BE2C (cell line): Measurements from ENCODE around the gene MAP3K13.

ENCODE experiments used
- DNase-seq: peaks from one replicate; pipeline ENCODE4 v3.0.0-alpha.2; 2020
- H3K27me3 ChIP-seq: fragments of 250-450 bp; sonication (Bioruptor Pico); 2 replicates; pipeline ENCODE4 v1.5.1; 2020; ENCODE audit warnings: mild to moderate bottlenecking
- H3K36me3 ChIP-seq: fragments of 250-450 bp; sonication (Bioruptor Pico); 2 replicates; pipeline ENCODE4 v1.5.1; 2020; ENCODE audit warnings: mild to moderate bottlenecking
- H3K4me1 ChIP-seq: fragments of 250-450 bp; sonication (Bioruptor Pico); 2 replicates; pipeline ENCODE4 v1.5.1; 2020
- H3K4me3 ChIP-seq: 2 replicates; pipeline ENCODE4 v1.5.1; 2011; ENCODE audit warnings: low read depth, low read length
- H3K9me3 ChIP-seq: fragments of 250-450 bp; sonication (Bioruptor Pico); 2 replicates; pipeline ENCODE4 v1.5.1; 2020
- TF ChIP-seq, protein P1 (sequence below): IDR thresholded peaks from 2 replicates; pipeline ENCODE4 v1.5.1; 2012; ENCODE audit warnings: mild to moderate bottlenecking, low read depth, low read length

MAP3K13 gene

GRCh38 chr3:185400866-185401265, 37.9 kb downstream of the MAP3K13 start:
- Histone ChIP-seq H3K9me3 (no peaks in the 10 kb centered on the region), H3K36me3 (no peaks in the 10 kb centered on the region), H3K4me1 (peaks cover 39% of the 10 kb centered on the region), H3K27me3 (no peaks in the 10 kb centered on the region), H3K4me3 (no peak overlapping the region)
- DNase-seq, result no peak
- TF ChIP-seq, protein P1, sequence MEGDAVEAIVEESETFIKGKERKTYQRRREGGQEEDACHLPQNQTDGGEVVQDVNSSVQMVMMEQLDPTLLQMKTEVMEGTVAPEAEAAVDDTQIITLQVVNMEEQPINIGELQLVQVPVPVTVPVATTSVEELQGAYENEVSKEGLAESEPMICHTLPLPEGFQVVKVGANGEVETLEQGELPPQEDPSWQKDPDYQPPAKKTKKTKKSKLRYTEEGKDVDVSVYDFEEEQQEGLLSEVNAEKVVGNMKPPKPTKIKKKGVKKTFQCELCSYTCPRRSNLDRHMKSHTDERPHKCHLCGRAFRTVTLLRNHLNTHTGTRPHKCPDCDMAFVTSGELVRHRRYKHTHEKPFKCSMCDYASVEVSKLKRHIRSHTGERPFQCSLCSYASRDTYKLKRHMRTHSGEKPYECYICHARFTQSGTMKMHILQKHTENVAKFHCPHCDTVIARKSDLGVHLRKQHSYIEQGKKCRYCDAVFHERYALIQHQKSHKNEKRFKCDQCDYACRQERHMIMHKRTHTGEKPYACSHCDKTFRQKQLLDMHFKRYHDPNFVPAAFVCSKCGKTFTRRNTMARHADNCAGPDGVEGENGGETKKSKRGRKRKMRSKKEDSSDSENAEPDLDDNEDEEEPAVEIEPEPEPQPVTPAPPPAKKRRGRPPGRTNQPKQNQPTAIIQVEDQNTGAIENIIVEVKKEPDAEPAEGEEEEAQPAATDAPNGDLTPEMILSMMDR, result no peak

DNA sequence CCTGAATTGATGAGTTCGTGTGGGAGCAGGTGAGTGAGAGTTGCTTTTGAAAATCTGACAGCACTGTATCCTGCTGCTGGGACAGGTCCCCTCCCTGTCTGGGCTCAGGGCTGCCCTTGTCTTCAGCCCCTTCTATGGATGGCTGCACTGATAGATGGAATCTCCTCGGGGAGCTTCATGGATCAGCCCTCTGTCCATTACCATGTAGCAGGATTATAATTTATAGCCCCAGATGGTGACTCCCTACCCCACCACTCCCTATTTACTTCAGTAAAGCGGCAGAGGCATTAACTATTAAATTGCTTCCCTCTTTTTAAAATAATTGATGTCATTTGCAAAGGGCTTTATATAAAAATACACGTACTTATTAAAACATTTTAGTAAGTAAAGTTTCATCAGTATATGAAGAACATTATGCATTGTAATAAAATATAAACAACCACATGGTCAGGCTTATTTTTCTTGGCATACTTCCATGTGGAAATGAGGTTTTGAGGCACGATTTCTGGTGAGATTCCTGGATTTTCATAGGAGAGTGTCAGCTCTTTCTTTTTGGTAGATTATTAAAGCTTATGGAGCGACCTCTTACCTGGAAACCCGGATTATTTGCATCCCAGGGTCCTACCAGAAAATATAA, 38.5 kb downstream of the MAP3K13 start:
- Histone ChIP-seq H3K4me1 (peaks cover 38% of the 10 kb centered on the region), H3K9me3 (no peaks in the 10 kb centered on the region), H3K36me3 (no peaks in the 10 kb centered on the region), H3K4me3 (peak overlapping the region; percentile 3; the same call in 1 of the 2 replicates), H3K27me3 (no peaks in the 10 kb centered on the region)
- DNase-seq, result peak; percentile 77
- TF ChIP-seq, protein P1, result no peak

GRCh38 chr3:185402561-185402960, 39.6 kb downstream of the MAP3K13 start:
- DNase-seq, result peak; percentile 62
- Histone ChIP-seq H3K4me1 (peaks cover 29% of the 10 kb centered on the region), H3K4me3 (peak overlapping the region; percentile 6; the same call in 1 of the 2 replicates), H3K9me3 (no peaks in the 10 kb centered on the region), H3K27me3 (no peaks in the 10 kb centered on the region), H3K36me3 (no peaks in the 10 kb centered on the region)
- TF ChIP-seq, protein P1, result no peak

DNA sequence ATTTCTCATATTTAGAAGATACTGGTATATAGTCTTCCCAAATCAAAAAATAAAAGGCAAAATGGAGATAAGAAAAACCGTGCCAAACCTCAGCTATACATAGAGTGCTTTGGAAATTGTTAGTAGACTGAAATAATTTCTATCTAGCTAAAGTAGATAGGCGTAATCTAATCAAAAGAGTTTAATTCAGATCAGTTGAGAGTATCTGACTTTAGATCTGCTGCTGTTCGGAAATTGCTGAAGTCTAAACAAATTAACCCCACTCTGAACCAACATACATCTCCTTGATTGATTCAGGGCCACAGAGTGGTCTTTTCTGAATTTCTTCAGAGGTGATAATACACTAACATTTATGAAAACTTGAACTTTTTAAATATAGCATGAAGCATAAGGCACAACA, 40.1 kb downstream of the MAP3K13 start:
- no peak for DNase-seq
- TF ChIP-seq, protein P1, result no peak

DNA sequence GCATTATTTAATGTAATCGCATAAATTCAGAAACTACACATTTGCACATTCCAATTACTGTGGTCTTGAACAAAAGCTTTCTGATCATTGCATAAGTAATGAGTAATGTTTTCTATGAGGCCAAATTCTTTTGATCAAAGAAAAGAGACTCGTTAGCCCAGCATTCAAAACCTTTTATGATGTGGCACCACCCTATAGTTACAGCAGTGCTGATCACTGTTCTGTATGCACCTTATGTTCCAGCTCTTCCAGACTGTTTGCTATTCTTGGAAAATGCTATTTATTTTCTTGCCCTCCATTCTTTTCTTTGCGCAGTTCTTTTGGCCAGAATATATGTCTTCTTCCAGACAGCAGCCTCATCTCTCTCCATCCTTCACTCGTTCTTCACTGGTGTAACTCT, 42.3 kb downstream of the MAP3K13 start:
- TF ChIP-seq, protein P1, result no peak
- H3K4me1 ChIP-seq, result peaks cover 15% of the 10 kb centered on the region
- DNase-seq, result no peak
- no peaks in the 10 kb centered on the region for H3K9me3 ChIP-seq
- H3K4me3 ChIP-seq, result no peak overlapping the region
- H3K27me3 ChIP-seq, result no peaks in the 10 kb centered on the region
- H3K36me3 ChIP-seq, result no peaks in the 10 kb centered on the region

More for the DNA sequence above, 40.1 kb downstream of the MAP3K13 start:
- H3K4me1 ChIP-seq, result peaks cover 26% of the 10 kb centered on the region
- no peaks in the 10 kb centered on the region for H3K36me3 ChIP-seq
- no peaks in the 10 kb centered on the region for H3K27me3 ChIP-seq
- no peaks in the 10 kb centered on the region for H3K9me3 ChIP-seq
- H3K4me3 ChIP-seq, result peak overlapping the region; percentile 6; the same call in 1 of the 2 replicates

GRCh38 chr3:185405664-185406063, 42.7 kb downstream of the MAP3K13 start:
- TF ChIP-seq, protein P1, result no peak
- no peaks in the 10 kb centered on the region for H3K27me3 ChIP-seq
- H3K9me3 ChIP-seq, result no peaks in the 10 kb centered on the region
- H3K36me3 ChIP-seq, result no peaks in the 10 kb centered on the region
- no peak overlapping the region for H3K4me3 ChIP-seq
- no peak for DNase-seq
- peaks cover 12% of the 10 kb centered on the region for H3K4me1 ChIP-seq
